CD4-positive, alpha-beta T cell treated with Interleukin-12 subunit alpha and Interleukin-12 subunit beta, for 1 hour (primary cell): ENCODE measurements around the gene RAB6D.
A peak's percentile ranks its signal among the peaks of the same experiment; 100 is the strongest.
"Not testable (repeated sequence)": the region's sequence is repeated elsewhere in the genome, so short reads cannot be mapped to it uniquely, and the experiment has no call there.

Experiments
- DNase-seq: peaks from one replicate; pipeline ENCODE4 v3.0.0-alpha.2; 2020

The RAB6D gene

DNA sequence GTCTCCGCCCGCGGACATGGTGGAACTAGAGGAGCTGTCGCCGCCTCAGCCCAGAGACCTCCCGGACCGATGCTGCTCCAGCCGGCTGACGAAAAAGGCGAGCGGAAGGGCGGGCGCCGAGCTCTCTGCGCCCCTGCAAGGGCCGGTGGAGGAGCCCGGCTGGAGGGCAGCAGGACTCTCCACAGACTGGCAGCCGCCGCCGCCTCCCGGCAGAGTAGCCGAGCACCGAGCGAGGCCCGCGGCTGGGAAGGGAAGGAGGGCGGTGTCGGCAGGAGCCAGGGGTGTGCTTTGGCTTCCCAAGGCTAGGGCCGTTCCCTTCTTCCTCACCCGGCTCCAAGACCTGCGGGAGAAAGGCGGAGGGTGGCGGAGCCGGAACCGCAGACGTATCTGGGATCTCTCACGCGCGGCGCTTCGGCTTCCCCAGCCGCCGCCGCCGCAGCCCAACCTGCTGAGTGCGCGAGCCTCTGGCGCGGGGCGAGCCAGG is at the start of gene RAB6D:
RAB6D (minus strand) TSS at position 466 of the 484 bp plus-strand sequence; CDS start at position 18, 448 bp downstream.
- not testable (repeated sequence) for DNase-seq

DNA sequence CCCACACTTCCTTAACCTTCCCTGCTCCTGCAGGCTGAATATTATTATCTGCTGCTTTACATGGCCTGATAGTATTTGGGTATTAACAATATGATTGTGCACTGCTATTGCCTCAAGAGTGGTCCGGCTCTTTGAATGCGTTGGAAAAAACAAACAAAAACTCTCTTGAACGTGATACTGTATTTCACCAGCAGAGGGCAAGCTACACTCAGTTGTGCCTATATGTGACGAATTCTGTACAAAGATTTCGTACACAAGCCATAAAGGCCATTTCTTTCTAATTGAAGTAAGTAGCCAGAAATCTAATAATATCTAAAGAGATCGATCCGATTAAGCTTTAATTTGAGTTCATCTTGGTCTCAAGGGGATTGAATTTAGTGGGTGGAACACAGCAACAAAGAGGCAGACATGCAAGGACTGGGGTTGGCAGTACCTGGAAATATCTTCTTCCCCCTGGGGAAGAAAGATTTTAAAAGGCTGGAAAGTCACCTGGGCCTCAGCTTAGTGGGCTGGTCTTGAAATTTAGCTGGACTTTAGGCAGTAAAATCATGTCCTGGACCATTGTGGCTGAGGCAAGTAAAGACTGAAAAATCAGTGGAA is 49.3 kb upstream of the RAB6D start:
- DNase-seq = peak; percentile 49

DNA sequence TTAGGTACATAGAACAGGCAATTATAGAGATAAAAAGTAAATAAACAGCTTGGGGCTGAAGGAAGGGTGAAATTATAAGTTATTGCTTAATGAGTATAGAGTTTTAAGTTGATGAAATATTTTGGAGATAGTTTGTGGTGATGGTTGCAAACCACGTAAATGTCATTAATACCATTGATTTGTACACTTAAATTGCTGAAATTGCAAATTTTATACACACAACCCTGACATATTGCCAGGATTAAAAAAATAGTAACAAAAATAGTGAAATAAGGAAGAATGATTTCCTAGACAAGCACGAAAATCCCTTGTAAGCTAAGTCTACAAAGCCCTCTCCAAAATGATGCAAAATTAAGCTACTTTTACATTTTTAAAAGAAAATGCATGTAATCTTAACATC is 46.2 kb upstream of the RAB6D start:
- DNase-seq = no peak

DNA sequence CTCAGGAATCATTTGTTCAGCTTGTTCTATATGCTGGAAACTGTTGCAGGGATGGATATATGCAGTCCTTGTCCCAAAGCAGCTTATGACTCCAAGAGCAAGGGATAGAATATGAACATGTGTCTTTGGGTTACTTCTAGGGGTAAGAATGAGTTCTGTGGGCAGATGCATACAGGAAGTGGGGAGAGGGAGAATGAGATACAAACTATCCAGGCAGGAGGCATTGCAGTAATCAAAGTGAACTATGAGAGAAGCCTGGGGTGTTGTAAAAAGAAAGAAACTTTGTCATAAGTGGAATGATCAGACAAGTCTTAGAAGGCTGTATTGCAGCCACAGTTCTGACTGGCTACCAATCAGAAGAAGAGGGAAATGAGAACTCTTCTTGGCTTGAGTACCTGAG is 44.8 kb upstream of the RAB6D start:
- no peak for DNase-seq

DNA sequence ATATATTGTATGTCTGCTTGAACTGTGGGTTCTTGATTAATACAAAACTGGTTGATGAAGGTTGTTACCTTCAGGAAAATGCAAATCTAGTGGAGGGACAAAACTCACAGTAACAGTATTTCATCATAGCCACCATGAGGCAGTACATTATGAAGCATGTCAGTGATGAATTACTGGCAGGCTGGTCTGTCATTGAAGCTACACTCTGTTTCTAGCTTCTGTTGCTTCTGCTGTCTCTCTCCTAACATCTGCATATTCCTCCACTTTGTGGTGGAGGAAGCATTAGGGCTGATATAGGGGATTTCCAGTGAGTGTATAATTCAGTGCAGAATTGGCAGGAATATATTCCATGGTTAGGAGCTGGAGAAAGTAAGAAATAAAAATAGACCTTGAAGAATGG is 44.2 kb upstream of the RAB6D start:
- DNase-seq = no peak

DNA sequence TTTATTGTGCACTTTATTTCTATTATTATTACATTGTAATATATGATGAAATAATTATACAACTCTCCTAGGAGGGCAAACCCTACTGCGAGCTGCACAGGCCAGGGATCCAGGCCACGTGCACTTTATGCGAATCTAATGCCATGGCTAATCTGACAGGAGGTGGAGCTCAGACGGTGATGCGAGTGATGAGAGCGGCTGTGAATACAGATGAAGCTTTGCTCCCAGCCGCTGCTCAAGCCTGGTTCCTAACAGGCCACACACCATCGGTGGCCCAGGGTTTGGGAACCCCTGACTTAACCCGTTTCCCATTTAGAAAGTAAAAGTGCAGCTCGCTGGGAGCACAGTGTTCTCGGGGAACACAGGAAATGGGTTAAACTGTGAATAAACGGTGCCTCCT is 40.8 kb upstream of the RAB6D start:
- DNase-seq = no peak

DNA sequence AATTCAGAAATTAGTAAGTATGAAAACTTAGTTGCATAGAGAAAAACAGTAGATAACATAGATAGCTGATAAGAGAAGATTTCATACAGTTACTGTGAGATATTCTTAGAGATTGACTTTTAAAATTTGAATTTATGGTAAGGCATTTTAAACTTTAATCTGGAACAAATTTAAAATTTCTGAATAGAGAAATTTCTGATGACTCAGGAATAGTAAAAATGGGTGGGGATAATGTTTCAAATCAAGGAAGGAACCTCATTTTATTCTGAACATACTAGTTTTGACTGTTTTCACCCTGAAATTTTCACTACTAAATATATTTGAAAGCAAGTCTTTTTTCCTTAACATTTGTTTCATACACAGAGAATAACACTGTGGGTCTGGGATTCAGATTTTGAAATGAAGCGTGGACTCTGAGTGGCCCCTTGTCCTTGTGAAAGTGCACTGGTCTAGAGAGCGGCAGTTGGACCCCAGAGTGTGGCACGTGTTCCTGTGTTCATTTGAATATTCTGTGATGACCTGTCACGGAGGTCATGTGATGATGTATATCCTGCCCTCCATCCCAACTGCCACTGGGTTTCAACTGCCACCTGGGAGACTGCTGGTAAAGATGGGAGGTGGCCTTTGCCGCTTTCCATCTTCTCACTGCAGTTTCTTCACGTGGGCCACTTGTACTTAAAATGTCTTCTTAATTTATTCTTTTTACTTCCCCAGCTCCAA is 38.5 kb upstream of the RAB6D start:
- DNase-seq = no peak

DNA sequence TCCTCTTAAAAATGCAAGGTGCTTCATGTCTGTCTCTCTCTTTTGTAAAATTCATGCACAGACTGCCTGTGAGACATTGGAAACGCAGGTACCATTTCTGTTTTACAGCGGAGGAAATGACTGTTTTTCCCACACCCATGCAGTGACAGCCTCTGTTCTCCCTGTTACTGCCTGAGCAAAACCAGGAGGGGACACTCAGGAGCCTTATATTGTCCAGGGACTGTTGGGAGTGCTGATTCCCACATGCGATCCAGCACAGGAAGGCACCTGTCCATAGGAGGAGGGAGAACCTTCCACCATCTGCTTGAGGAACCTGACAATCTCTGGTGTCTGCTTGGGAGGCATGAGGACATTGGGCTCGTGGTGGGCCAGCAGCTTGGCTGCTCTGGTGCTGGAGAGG is 36.9 kb upstream of the RAB6D start:
- no peak for DNase-seq

DNA sequence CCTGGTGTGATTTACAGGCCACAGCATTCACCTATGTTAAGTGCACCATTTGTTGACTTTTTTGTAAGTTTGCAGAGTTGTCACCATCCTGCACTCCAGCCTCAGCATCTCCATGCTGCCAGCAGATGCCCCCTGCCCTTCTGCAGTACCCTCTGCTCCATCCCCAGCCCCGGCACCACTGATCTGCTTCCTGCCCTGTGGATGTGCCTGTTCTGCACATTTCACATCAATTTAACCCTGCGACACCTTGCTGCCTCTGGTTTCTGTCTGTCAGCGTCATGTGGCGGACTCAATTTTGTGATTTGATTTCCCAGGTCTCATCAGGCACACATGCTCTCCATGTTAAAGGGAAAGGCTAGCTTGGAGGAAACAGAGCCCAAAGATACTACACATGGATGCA is 36.5 kb upstream of the RAB6D start:
- not testable (repeated sequence) for DNase-seq

DNA sequence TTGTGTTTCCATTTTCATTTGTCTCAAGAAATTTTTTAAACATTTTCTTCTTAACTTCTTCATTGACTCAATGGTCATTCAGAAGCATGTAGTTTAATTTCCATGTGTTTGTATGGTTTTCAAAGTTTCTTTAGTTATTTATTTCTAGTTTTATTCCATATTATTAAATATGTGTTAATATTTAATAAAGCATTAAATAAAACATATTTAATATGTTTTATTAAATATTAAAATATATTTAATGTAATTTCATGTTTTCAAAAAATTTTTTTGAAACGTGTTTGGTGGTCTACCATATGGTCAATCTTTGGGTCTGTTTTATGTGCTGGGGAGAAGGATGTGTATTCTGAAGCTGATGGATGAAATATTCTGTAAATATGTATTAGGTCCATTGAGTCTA is 32.2 kb upstream of the RAB6D start:
- DNase-seq = not testable (repeated sequence)

DNA sequence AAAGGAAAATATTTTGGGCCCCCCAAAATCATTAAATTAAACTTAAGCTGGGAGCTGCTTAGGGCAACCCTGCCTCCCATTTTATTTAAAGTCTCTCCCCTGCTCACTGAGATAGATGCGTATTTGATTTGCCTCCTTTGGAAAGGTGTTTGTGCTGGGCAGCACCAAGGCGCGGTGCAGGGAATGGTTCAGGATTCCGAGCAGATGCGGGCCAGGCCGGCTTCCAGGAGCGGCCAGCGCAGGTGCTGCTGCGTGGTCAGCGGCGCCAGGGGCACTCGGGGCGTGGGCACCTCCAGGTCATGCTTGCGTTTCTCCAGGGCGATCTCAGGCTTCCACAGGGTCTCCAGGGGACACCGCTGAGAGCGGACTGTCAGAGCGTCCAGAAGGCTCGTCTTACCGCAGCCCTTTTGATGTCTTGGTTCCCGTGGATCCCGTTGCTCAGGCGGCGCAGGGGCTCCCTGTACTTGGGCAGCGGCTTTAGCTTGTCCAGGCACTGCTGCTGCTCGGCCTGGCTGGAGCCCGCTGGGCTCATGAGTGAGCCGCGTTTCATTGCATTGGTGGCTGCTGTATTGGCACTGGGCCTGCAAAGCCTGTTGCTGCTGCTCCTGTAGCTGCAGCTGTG is 31.2 kb upstream of the RAB6D start:
- not testable (repeated sequence) for DNase-seq

DNA sequence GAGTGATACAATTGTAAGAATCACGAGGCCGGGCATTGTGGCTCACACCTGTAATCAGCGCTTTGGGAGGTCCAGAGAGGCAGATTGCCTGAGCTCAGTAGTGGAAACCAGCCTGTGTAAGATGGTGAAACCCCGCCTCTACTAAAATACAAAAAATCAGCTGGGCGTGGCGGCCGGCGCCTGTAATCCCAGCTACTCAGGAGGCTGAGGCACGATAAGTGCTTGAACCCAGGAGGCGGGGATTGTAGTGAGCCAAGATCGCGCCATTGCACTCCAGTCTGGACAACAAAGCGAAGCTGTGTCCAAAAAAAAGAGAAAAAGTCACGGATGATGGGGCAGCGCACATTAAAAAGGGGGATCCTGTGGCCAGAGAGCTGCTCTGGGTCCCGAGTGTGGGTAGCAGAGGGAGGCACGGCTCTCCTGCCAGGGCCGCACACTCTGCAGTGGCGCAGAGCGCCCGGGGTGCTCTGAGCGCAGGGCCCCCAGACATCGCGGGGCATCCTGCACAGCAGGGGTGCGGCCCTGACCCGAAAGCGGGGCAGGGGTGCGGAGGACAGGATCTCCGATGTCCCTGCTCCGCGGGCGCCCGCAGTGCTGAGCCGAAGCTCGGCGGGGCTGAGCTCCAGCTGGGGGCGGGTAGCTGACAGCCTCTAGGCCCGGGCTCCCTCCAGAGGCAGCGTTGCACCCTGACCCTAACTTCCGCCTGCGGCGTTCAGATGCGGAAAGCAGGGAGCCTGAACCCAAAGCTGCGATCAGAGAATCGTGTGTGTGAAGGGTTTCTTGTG is 30.4 kb upstream of the RAB6D start:
- no peak for DNase-seq

DNA sequence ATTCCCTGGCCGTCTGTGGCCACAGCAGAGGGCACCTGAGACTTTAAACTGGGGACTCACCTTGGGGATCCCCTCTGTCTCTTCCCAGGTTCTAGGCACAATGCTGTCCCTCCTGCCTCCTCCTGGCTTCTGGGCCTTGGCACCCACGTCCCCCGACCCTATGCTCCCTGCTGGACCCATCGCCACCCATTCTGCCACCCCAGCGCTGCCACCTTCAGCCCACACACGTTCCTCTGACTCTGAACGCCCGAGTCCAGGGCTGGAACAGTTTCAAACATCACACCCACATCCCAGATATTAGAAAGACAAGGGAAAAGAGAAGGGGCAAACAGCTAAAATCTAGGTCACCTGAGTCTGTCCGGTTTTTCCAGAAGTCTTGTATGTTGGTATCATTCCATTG is 28.0 kb upstream of the RAB6D start:
- DNase-seq = not testable (repeated sequence)

DNA sequence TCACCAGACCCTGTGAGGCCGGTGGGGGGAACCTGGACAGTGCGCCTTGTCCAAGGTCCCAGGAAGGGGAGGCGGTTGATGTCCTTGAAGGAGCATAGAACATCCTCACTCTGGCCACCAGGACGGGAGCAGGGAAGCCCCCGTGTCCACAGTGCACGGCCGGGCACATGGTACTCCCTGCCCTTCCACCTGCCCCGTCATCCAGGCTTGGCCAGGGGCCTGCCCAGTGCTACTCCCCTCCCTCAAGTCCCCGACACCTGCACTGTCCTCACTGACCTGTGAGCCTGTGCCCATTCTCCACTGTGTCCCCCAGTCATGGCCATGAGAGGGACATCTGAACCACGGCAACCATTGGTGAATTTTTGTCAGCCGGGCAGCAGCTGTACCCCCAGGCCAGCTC is 27.5 kb upstream of the RAB6D start:
- DNase-seq = not testable (repeated sequence)

DNA sequence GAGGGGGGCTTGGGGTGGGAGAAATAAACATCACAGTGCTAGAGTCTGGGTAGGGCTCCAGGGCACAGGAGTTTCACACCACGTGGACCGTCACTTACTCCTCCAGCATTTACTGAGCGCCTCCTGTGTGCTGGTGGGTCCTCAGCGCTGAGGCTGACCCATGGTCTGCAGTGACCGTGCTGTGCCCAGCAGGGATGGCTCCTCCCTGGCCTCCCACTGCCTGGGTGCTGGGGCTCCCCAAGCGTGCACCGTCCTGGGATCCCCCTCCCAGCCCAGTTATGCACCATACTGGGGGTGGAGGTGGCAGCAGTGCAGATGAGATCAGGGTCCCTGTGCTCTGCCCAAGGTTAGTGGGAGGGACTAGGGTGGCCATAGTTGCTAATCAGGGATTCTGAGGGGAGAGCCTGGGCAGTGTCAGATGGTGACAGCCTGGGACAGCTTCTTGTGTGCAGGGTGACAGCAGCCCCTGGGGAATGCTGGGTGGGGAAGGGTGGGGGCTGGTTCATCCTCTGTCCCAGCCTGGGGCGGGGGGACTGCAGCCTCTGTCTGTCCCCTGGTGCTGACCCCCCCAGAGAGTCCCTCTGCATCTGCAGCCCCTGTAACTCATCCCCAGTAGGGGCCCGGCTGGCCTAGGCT is 26.6 kb upstream of the RAB6D start:
- DNase-seq = not testable (repeated sequence)

DNA sequence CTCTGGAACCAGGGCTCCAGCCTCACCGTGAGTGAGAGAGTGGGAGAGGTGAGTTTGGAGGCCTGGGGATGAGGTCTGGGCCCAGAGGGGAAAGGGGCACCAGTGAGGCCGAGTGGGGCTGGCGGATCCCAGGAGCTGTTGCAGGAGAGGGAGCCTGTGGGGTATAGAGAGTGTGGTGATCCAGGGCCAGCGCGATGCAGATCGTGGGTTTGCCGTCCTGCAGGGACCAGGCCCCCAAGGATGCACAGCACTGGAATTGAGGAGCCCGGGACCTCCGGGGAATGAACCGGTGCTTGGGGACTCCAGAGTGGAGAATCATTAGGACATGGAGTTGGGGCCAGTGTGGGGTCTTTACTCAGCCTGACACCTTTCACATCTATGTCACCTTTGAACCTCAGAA is 25.7 kb upstream of the RAB6D start:
- no peak for DNase-seq

DNA sequence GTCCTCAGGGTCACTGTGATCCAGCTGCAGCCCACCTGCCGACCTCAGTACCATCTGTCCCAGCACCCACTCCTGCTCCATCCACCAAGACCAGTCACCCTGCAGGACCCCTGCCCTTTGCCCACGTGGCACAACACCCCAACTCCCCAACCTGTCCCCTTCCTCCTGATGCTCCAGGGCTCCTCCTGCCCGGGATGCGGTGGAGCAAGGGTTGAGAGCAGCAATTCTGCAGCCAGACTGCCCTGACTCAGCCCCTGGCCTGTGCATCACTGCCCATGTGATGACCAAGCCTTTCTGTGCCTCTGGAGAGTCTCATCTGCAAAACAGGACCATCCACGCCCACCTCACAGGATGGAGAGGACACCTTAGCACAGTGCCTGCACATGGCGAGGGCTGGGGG is 24.9 kb upstream of the RAB6D start:
- DNase-seq = not testable (repeated sequence)

DNA sequence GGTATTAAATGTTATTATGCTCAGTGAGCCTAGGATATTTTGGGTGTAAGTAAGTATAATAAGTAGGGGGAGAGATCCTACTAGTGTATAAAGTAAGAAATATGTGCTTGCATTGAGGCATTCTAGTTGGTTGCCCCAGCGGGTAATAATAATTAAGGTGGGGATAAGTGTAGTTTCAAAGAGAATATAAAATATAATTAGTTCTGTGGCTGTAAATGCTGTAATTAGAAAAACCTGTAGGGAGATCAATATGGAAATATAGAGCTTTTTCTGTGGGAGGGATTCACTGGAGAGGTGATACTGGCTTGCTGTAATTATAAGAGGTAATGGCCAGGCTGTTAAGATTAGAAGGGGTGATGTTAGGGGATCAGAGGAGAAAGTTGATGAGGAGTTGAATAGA is 9.1 kb upstream of the RAB6D start:
- not testable (repeated sequence) for DNase-seq

DNA sequence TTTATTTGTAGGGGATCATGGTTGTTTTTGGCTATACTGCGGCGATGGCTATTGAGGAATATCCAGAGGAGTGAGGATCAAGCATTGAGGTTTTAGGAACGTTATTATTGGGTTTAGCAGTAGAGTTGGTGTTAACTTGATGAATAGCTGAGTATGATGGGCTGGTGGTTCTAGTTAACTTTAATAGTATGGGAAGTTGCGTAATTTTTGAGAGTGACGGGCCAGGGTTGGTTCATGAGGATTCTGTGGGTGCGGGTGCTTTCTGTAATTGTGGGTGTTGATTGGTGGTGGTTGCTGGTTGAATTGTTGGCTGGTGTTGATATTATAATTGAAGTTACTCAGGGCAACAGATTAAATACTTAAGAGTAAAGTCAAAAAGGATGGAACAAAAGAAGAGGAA is 6.0 kb upstream of the RAB6D start:
- DNase-seq = no peak

DNA sequence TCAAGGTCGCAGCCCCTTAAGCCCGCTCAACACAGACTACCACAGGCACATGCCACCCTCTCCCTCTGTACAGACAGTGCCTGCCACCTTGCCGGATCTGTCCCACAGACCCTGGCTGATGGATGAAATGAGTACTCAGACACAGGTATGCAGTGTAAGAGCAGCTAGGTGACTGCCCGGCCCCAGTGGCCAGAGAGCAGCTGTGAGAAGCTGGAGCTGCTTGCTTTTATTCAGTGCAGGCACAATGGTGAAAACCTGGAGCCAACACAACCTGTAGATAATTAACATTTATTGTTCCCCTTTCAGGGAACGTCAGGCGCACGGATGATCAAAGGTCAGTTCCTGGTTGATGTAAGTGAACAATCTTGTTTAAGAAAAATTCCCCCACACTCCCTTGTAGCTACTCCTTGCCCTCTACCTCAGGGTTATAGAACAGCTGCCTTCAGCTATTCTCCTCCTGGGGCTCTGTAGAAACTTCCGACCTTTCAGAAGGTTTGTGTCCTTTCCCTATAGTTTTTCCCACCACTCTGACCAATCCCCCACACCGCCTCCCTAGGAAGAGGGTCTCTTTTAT is 4.6 kb upstream of the RAB6D start:
- DNase-seq = not testable (repeated sequence)

DNA sequence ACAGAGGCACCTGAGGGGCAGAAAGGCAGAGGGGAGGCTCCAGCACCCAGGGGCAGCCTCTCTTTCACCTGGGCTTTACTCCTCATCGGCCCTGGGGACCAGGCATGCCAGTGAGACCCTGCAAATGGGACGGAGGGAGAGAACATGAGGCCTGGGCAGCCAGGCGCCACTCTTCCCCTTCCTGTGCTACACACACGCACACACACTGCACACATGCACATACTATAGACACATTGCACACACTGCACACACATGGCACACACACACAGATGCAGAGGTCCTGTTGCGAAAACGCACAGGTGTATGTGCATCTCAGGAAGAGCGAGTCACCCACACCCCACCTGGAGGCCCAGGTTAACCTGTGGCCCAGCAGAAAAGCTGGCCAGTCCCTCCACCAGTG is 3.4 kb upstream of the RAB6D start:
- no peak for DNase-seq

DNA sequence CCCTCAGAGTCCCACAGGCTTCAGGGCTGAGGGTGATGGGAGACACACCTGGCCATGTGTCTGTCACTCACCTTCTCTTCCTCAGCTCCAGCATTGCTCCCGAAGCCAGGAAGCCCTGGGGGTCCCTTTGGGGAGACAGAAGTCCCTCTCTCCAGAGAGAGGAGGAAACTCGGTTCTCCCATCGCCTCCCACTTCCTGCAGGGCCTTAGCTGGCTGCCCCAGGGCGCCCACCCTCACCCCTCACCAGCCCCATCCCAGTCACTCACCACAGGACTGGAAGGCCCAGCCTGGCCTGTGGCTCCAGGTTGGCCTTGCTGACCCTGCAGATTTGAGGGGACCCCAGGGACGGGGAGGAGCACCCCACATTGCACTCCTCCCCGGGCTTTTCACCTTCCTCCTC is 2.7 kb upstream of the RAB6D start:
- DNase-seq = no peak

DNA sequence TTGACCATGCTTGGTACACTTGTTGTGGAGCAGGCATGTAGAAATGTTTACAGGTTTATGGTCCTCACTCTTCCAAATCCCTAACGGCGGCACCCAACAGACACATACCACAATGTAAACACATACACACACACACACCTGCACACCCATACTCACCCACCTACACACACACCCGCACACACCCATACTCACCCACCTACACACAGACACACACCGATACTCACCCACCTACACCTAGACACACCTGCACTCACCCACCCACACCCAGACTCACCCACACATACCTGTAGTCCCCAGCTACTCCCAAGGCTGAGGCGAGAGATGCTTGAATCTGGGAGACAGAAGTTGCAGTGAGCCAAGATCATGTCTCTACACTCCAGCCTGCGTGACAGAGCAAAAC is 1.5 kb upstream of the RAB6D start:
- no peak for DNase-seq
